AG04450 (cell line): Measurements from ENCODE around the gene SORCS2. TPM values are rescaled to one million over a fixed set of nuclear protein-coding genes. Genes with fewer than 3 reads are reported as not detected.

Experiments
- CTCF ChIA-PET: fragments of 300-600, 350-600 bp; formaldehyde crosslinking; extraction: SDS; loops from one replicate; lab custom pipeline; 2022; ENCODE audit warnings: antibody characterized with exemption, inconsistent platforms; lab: Charles Lee
- POLR2A ChIA-PET: fragments of 350-600 bp; formaldehyde crosslinking; extraction: SDS; loops from one replicate; lab custom pipeline; 2021; ENCODE audit warnings: antibody characterized with exemption, inconsistent platforms; lab: Yijun Ruan, JAX
- DNase-seq: peaks from one replicate; pipeline ENCODE4 v3.0.0-alpha.2; 2011; ENCODE audit warnings: low read depth, low spot score
- H3K27ac ChIP-seq: one replicate; pipeline ENCODE4 v1.5.1; 2012; ENCODE audit warnings: low read depth, low read length, control low read depth
- H3K27me3 ChIP-seq: one replicate; pipeline ENCODE4 v1.6.0; 2012; ENCODE audit warnings: low read length; ENCODE audit not compliant: control insufficient read depth, insufficient read depth
- H3K4me3 ChIP-seq: 2 replicates; pipeline ENCODE4 v1.5.1; 2011; ENCODE audit warnings: mild to moderate bottlenecking, low read depth, low read length, control low read depth
- H3K9me3 ChIP-seq: 2 replicates; pipeline ENCODE4 v1.5.1; 2012; ENCODE audit warnings: low read length; ENCODE audit not compliant: control insufficient read depth, insufficient read depth
- CTCF ChIP-seq: IDR thresholded peaks from 2 replicates; pipeline ENCODE4 v1.5.1; 2011; ENCODE audit warnings: low read depth, low read length, control low read depth, inconsistent platforms
- polyA plus RNA-seq: library from polyadenylated mRNA; depleted of rRNA; stranded (reverse); fragments of >200 nt; gene quantifications from 2 replicates; pipeline ENCODE4 v1.2.3, GENCODE V29; 2011

The SORCS2 gene
- polyA plus RNA-seq, 1 experiment = 0.29 TPM

GRCh38 chr4:7561557-7561956, 369.2 kb downstream of the SORCS2 start:
- Histone ChIP-seq H3K27ac (no peak overlapping the region), H3K4me3 (no peak overlapping the region), H3K27me3 (no peaks in the 10 kb centered on the region), H3K9me3 (peaks cover 14% of the 10 kb centered on the region)
- no peak for TF ChIP-seq CTCF
- ChIA-PET POLR2A (no interaction called here), CTCF (no interaction called here)
- DNase-seq = no peak

- TF ChIP-seq CTCF = no peak
- Histone ChIP-seq H3K4me3 (no peak overlapping the region), H3K27ac (no peak overlapping the region), H3K9me3 (peaks cover 11% of the 10 kb centered on the region), H3K27me3 (no peaks in the 10 kb centered on the region)
- ChIA-PET POLR2A (no interaction called here), CTCF (no interaction called here)
- DNase-seq = no peak
Measured at GRCh38 chr4:7564242-7564641, 371.9 kb downstream of the SORCS2 start.

GRCh38 chr4:7565483-7565882, 373.1 kb downstream of the SORCS2 start:
- DNase-seq = no peak
- H3K27me3 ChIP-seq = no peaks in the 10 kb centered on the region
- no peak overlapping the region for H3K27ac ChIP-seq
- no peak for TF ChIP-seq CTCF
- ChIA-PET POLR2A (no interaction called here), CTCF (no interaction called here)
- peaks cover 8% of the 10 kb centered on the region for H3K9me3 ChIP-seq
- no peak overlapping the region for H3K4me3 ChIP-seq

GRCh38 chr4:7569810-7570783, 377.8 kb downstream of the SORCS2 start:
- ChIA-PET POLR2A (no interaction called here), CTCF (no interaction called here)
- no peak overlapping the region for H3K27ac ChIP-seq
- peaks cover 5% of the 10 kb centered on the region for H3K27me3 ChIP-seq
- no peak for DNase-seq
- no peak overlapping the region for H3K4me3 ChIP-seq
- peaks cover 39% of the 10 kb centered on the region for H3K9me3 ChIP-seq
- no peak for TF ChIP-seq CTCF

GRCh38 chr4:7571001-7571400, 378.7 kb downstream of the SORCS2 start:
- CTCF ChIA-PET = no interaction called here

More at GRCh38 chr4:7571001-7571400, 378.7 kb downstream of the SORCS2 start:
- H3K27ac ChIP-seq = no peak overlapping the region
- DNase-seq = no peak
- H3K9me3 ChIP-seq = peaks cover 43% of the 10 kb centered on the region
- H3K27me3 ChIP-seq = peaks cover 5% of the 10 kb centered on the region
- POLR2A ChIA-PET = no interaction called here
- no peak for TF ChIP-seq CTCF
- no peak overlapping the region for H3K4me3 ChIP-seq
